ENCODE data around the gene NDUFAF5.

The NDUFAF5 gene

DNA sequence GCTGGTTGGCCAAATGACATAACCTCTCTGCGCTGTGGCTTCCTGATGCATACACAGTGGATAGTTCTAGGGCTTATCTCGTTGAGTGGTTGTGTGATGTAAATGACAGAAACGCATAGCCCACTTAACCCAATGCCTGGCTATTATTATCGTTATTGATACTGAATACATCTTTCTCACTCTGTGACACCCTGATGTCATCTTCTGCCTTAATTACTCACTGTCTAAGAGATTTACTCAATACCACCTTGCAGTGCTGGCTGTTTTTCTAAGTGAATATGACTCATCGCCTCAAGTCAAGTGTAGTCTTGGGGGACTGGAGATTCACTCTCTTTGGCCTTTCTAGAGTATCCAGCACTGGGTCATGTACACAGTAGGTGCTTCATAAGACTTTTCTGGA, 73.6 kb downstream of the NDUFAF5 start:
- TF ChIP-seq, protein P1, sequence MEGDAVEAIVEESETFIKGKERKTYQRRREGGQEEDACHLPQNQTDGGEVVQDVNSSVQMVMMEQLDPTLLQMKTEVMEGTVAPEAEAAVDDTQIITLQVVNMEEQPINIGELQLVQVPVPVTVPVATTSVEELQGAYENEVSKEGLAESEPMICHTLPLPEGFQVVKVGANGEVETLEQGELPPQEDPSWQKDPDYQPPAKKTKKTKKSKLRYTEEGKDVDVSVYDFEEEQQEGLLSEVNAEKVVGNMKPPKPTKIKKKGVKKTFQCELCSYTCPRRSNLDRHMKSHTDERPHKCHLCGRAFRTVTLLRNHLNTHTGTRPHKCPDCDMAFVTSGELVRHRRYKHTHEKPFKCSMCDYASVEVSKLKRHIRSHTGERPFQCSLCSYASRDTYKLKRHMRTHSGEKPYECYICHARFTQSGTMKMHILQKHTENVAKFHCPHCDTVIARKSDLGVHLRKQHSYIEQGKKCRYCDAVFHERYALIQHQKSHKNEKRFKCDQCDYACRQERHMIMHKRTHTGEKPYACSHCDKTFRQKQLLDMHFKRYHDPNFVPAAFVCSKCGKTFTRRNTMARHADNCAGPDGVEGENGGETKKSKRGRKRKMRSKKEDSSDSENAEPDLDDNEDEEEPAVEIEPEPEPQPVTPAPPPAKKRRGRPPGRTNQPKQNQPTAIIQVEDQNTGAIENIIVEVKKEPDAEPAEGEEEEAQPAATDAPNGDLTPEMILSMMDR (conservative IDR thresholded peaks at IDR 0.05), result no peak
- H3K27ac ChIP-seq, result no peak overlapping the region

DNA sequence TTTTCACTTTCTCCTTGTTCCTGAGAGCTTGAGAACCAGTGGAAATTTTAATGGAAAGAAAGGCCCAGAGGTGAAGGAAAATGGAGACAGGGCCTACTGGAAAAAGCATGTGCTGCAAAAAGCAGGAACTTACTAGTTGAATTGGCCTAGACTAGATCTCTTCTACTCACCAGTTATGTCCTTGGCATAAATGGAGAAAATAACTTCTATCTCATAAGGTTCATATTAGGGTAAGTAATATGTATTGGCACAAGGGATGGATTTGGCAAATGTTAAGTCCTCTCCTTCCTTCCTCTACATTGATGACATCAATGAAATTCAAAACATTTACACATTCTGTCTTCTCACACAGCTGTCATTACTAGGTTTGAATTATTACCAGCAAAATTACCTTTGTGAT, 74.0 kb downstream of the NDUFAF5 start:
- no peak overlapping the region for H3K27ac ChIP-seq
- TF ChIP-seq, protein P1 (conservative IDR thresholded peaks at IDR 0.05), result no peak

DNA sequence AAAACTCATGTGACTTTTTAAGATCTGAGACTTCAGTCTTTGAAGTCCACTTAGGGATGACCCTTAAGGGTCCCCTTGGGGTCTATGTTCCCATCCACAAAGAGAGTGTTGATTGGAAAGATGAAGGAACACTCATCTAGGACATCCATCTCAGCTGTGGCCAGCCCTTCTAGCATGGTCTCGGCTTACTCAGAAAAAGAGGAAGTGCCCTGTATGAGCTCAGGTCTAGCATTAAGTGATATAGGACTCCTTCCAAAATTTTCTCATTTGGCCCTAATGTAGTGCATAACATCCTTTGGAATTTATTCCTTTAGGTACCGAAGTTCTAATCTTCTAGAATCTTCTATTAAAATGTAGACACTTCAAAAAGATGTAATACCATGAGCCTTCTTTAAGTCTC, 77.4 kb downstream of the NDUFAF5 start:
- no peak overlapping the region for H3K27ac ChIP-seq
- TF ChIP-seq, protein P1 (conservative IDR thresholded peaks at IDR 0.05), result no peak

DNA sequence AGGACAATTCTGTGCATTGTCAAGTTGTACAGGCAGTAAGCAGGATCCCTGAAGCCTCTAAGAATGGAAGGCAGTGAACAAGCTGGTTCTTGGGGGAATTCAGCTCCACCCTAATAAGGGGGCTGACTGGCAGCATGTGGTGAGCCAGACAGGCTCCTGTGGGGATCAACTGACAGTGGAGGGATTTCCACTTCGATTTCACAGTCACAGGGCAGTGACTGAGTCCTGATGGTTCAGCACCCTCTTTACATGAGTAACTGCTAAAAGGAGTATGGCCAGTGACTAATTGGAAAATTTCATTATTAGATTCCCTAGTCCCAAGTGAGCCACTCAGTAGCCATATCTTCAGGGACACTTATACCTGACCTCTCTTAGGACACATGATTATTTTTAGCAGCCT, 78.4 kb downstream of the NDUFAF5 start:
- TF ChIP-seq, protein P1 (conservative IDR thresholded peaks at IDR 0.05), result no peak

DNA sequence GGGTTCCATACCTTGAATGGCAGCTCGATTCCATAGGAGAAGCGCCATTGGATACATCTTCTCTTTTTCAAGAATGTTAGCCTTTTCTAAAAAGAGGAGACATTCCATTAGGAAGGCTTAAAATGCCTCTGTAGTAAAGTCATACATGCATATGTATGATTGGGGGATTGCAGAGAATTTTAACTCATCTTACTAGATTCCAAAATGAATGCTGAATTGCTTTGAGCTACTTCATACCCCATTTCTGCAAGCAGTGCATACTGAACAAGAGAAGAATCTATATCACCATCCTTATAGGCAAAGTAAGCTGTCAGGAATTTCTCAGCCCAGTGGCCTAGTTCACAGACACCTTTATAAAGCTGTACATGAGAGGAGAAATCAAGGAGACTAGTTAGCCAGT, 80.3 kb downstream of the NDUFAF5 start:
- TF ChIP-seq, protein P1 (conservative IDR thresholded peaks at IDR 0.05), result no peak
- H3K27ac ChIP-seq, result no peak overlapping the region

More for the DNA sequence above, 78.4 kb downstream of the NDUFAF5 start:
- H3K27ac ChIP-seq, result no peak overlapping the region

DNA sequence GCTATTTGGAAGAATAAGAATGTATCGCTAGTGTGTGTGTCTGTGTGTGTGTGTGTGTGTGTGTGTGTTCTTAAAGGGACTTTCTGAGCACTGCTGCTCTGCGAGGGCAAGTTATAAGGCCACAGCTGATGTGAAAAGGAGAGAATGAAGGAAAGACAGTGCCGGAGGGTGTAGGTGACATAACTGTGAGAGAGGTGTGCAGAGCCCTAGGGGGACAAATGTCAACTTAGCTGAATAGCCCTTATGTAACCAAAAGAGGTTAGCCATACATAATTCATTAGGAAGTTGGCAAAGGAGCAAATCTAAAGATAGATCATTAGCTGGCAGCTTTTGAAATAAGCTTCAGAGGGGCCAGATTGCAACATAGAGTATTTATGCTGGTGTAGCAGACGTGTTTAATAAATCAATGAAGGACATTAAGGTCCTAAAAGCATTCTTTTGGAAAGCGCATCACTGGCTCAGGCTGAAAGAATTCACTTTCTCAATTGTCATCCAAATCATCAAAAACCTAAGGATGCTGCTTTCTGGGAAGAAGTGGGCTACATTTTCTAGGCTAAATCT, 81.0 kb downstream of the NDUFAF5 start:
- TF ChIP-seq, protein P1 (conservative IDR thresholded peaks at IDR 0.05), result no peak
- H3K27ac ChIP-seq, result no peak overlapping the region

DNA sequence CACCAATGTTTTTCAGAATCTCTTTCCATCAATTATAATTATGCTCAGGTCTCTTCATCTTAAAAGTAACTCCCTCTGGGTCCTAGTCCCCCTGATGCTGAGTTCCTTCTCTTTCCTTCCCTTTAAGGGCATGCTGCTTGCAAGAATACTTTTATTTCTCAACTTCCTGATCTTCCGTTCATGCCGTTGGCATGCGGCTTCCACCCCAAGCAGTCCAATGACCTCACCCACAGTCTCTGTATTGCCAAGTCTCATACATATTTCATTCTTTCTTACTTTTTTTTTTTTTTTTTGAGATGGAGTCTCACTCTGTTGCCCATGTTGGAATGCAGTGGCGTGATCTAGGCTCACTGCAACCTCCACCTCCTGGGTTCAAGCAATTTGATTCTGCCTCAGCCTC, 83.5 kb downstream of the NDUFAF5 start:
- H3K27ac ChIP-seq, result no peak overlapping the region
- TF ChIP-seq, protein P1 (conservative IDR thresholded peaks at IDR 0.05), result no peak
